Prostate gland (tissue), 2 donors: ENCODE measurements around the gene TOP3B.

ENCODE experiments used
- POLR2A ChIP-seq: fragments of 450-650 bp; IDR thresholded peaks from one replicate; pipeline ENCODE4 v1.6.1; 2016; ENCODE audit warnings: antibody characterized with exemption, mild to moderate bottlenecking
- TF ChIP-seq, protein P1 (sequence below), 4 experiments: fragments of 200-600 bp in 2 of 4; fragments of 450-650 bp in 2 of 4; sonication (generic) in 2 of 4; IDR thresholded peaks; 1 replicate in 3 of 4; 2 replicates in 1 of 4; pipeline ENCODE4 v1.5.1; 2016 to 2019; ENCODE audit warnings: antibody characterized with exemption in 4 of 4, mild to moderate bottlenecking in 2 of 4, moderate library complexity in 2 of 4

- TF ChIP-seq, protein P1, sequence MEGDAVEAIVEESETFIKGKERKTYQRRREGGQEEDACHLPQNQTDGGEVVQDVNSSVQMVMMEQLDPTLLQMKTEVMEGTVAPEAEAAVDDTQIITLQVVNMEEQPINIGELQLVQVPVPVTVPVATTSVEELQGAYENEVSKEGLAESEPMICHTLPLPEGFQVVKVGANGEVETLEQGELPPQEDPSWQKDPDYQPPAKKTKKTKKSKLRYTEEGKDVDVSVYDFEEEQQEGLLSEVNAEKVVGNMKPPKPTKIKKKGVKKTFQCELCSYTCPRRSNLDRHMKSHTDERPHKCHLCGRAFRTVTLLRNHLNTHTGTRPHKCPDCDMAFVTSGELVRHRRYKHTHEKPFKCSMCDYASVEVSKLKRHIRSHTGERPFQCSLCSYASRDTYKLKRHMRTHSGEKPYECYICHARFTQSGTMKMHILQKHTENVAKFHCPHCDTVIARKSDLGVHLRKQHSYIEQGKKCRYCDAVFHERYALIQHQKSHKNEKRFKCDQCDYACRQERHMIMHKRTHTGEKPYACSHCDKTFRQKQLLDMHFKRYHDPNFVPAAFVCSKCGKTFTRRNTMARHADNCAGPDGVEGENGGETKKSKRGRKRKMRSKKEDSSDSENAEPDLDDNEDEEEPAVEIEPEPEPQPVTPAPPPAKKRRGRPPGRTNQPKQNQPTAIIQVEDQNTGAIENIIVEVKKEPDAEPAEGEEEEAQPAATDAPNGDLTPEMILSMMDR (IDR thresholded peaks at IDR 0.05): no peak
- TF ChIP-seq POLR2A: no peak
These were observed 60.0 kb downstream of the TOP3B start for GRCh38 chr22:21922370-21923162.
